Stimulated activated CD8-positive, alpha-beta memory T cell treated with anti-CD3 and anti-CD28 coated beads, Interleukin-7, amount 100 ng/mL, for 4 hours (primary cell): Measurements from ENCODE around the gene TBC1D4.

Experiments used
- DNase-seq, 2 donors: peaks; one replicate each; pipeline ENCODE4 v3.0.0-alpha.2; 2020; ENCODE audit warnings: low read depth in 2 of 2

Gene TBC1D4

GRCh38 chr13:75418997-75419396 is 63.0 kb downstream of the TBC1D4 start:
- no peak for DNase-seq

DNA sequence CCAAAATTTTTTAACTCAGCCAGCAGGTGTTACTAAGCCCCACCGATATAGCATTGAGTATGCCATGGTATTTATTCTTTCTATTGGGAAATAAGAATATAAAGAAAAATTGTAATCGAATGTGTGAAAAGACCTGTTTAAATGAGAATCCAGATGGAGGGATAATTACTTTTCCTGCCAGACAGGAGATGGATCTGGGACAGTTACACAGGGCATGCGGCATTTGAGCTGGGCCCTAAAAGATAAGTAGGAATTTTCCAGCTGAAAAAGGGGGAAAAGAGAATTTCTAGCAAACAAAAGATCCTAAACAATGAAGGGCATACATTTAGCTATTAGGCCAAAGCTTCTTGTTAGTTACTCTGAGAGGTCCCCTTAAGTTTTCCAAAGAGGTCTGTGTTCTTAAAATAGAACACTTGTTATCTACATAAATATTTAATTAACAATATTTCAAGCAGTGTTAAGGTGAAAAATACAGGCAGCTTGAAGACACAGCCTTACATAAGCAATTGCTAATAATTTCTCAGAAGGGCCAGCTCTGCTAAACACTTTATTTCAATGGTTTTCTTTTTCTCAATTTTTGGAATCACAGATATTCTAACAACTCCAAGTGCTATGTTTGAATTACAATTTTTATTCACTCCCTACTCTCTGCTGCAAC is 63.7 kb downstream of the TBC1D4 start:
- DNase-seq, result no peak

- no peak for DNase-seq
These were observed 64.3 kb downstream of the TBC1D4 start for GRCh38 chr13:75417656-75418055.

DNA sequence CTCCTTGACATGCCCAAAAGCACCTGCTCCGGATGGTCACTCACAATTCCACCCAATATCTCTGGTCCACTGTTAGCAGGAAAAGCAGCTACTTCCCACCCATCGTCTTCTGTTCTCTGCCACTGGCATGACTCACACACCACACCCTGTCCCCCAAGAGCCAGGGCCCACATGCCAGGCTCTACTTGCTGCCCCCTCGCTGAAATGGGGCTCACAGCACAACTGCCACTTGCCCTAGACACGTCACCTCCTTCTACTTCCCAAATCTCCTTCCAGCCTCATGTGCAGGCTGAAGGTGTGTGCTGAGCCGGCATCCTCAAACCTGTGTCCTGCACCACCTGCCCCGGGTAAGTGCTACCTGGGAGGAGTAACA is 65.0 kb downstream of the TBC1D4 start:
- DNase-seq, result no peak

DNA sequence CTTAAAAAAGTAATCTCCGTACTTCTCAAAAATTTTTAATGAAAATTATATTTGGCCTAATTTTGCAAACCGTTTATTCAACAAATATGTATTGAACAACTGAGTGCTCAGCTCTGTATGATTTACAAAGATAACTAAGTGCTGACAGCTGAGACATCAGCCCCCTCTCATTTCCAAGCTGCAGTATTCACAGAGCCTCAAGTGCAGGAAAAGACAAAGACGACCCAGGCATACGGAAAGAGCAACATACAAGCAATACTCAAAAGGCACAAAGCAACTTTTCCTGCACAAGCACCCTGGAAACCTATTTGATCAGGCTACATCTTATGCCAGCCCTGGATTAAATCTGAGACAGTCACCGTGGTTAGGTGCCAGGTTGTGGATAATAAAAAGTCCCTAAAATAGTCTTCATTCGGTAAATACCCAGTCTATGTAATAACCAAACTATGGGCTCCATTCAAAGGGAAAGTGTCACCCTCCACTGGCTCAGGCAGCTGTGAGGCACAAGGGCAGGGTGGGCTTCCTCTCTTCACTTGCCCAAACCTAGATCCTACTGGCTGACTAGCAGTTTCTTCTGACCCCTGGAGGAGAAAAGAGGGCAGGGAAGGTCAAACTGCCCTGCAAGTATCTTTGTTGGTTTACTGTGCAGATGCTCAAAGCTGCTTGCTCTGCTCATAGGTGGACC is 65.5 kb downstream of the TBC1D4 start:
- DNase-seq, result no peak

DNA sequence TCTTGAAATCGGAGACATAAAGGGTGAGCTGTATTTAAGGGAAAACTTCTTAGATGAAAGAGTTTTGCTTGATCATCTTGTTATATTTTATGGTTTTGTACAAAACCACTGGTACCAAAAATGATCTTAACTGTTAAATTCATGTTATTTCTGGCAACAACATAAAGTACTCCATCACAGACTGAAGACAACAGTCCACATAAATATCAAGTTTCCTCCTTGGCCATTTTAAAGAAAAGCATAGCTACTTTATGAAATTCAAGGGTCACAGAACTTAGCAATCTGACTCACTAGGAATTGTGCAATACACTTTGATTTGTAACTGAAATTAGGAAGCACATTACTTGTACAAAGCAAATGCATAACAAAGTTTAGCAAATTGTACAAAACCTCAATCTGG is 66.3 kb downstream of the TBC1D4 start:
- no peak for DNase-seq

- no peak for DNase-seq
These were observed 66.8 kb downstream of the TBC1D4 start for GRCh38 chr13:75415171-75415570.

DNA sequence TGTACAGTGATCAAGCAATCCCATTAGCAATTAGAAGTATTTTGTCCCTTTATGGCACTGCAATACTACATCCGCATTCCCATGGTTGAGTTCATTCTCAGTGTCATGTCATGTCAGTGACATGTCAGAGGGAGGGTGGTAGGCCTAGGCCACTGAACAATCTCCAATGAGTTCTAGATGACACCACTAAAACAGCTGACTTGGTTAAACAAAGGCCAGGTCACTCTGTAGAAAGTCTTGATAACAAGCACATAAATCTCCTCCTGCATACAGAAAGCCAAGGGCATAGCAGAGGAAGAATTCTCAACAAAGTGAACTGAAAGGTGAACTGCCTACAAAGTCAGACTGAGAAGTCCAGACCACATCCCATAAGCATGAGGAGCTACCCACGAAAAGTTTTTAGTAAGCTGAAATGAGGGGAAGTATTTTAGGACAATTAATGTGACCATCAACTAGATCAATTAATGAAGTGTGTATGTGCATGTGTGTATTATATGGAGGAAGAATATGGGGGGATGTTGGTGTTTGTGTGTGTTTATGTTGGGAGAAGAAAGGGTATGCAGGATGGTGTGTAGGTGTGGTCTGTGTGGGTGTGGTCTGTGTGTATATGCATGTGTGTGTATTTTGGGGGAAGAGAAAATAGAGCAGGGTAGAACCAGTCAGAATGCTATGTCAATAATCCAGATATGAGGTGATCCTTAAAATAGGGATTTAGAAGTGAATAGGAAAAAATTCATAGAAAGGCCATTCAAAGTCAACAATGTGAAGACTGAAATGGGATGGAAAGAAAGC is 67.7 kb downstream of the TBC1D4 start:
- DNase-seq, result no peak

DNA sequence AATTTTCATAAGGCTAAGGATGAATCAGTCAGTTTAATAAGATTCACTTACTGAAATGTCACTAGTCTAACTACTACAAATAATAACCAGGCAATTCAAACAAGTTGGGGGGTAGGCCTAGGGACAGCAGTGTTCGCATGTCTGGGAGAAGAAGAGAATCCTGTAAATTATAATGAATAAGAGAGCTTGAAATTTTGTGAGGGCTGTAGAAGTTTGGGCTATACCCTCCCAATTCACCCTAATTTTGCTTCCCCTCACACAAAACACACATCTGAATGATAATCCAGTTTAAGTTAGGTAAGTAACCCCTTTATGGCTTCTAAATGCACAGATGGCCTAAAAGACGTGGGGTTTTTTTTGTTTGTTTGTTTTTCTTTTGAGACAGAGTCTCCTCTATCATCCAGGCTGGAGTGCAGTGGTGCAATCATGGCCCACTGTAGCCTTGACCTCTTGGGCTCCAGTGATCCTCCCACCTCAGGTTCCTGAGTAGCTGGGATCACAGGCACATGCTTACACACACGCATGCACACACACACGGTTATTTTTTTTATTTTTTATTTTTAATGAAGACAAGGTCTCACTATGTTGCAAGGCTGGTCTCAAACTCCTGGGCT is 69.9 kb downstream of the TBC1D4 start:
- DNase-seq, result no peak

DNA sequence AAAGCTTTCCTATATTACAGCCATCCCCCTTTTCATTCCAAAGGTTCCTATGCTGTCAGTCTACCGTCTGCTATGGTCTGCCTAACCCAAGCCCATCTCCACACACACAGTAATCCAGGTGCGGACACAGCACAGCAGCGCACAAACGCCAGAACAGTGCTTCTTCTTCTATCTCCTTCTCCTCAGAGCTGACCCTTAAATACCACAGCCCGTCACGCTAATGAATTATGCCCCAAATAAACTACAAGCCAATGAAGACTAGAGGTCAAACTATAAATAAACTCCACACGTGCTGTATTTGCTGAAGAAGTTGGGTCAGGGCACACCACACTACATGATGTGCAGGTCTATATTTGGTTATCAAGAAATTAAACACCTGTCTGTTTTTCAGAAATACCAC is 71.8 kb downstream of the TBC1D4 start:
- no peak for DNase-seq

DNA sequence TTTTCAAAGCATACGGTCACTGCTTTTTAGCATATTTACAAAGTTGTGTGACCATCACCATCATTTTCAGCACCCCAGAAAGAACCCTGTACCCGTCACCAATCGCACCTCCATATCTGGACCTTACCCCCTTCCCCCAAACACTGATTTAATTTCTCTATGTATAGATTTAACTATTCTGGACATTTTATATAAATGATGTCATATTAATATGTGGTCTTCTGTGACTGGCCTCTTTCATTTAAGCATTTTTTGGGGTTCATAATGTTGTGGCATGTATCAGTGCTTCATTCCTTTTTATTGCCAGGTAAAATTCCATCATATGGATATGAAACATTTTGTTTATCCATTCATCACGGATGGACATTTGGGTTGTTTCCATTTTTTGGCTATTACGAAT is 74.0 kb downstream of the TBC1D4 start:
- no peak for DNase-seq

DNA sequence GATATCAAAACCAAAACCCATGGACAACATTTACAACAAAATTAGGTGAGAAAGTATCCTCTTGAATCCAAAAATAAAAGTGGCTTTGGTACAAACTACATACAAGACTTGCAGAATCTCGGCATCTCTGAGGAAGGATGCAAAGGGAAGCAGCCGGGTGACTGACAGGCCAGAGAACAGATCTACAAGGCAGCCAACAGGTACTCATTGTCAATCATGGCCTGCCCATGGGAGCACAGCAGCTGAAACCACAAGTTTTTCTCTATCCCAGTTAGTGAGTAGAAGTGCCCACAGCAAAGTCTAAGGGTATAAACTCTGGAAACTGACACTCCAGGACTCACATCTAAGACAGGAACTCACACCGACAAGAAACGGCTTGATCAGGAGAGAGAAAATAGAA is 74.5 kb downstream of the TBC1D4 start:
- no peak for DNase-seq

DNA sequence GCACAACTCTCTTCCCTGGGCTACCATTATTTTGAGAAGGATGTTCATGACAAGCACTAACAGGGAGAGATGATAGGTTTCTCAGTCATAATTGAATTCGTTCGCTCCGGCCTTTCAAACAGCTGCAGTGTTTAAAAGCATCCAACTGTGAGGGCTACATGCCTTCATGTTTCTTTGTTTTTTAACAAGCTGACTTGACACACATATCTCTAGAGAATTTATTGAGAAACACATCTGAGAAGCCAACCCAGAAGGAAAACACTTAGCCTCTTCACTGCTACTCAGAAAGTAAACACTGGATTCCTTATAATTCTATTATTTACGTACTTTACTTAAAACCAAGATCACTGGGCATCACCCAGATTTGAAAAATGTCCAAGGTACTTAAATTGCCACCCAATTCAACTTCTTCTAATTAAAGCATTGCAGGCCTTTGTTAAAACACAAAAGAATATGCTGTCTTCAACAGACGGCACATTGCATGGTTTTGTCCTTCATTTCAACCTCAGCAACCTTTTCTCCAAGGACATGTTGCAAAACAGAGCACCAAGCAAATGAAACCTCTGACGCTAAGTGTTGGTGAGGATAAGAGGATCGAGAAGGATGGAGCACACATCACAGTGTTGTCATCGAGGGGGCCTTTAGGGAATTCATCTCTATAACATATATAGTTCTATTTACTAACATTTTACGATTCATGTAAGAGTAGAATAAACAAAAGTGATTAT is 75.8 kb downstream of the TBC1D4 start:
- DNase-seq, result no peak

GRCh38 chr13:75404726-75405125 is 77.2 kb downstream of the TBC1D4 start:
- no peak for DNase-seq

GRCh38 chr13:75402787-75403186 is 79.2 kb downstream of the TBC1D4 start:
- DNase-seq, result no peak

- DNase-seq, result no peak
These were observed 81.2 kb downstream of the TBC1D4 start for GRCh38 chr13:75400775-75401174.

DNA sequence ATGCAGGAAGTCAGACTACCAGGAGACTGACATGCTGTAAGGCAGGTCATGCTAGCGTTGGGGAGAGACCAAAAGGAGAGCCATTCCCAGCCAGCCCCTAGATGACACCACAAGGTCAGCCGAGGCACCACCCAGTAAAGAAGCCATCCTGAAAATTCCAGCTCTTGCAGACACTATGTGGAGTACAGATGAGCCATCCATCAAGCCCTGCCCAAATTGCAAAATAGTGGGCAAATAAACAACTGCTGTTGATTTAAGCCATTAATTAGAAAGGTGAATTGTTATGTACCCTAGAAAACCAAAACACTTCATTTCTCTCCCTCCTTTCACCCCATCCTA is 82.1 kb downstream of the TBC1D4 start:
- DNase-seq, result no peak

DNA sequence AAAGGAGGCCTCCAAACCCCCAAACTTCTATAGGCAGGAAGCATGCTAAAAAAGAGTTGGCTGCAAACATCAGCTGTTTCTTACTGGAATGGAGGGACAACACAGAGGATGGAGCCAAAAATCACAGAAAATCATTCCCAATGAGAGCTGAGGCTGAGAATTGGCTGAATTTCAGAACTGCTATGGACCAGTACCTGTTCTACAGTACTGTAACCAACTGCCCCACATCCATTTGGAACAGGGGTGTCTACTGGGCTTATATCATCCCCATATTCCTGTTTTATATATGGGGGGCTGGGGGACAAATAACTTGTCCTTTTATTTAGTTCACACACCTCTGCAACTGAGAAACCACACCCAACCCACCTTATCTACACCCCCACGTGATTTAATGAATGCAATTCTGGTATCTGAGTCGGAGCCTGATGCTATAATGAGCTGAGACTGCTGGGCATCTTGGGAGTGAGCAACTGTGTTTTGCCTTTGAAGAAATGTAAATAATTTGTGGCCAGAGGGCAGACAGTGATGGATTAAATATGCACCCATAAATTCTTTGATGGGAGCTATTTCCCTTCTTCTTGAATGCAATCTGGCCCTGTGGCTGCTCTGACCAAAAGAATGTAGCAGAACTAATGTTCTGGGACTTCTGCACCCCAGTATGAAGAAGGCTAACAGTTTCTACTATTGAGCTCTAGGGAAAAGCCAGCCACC is 82.6 kb downstream of the TBC1D4 start:
- DNase-seq, result no peak

- no peak for DNase-seq
These were observed 83.9 kb downstream of the TBC1D4 start for GRCh38 chr13:75398072-75398471.

DNA sequence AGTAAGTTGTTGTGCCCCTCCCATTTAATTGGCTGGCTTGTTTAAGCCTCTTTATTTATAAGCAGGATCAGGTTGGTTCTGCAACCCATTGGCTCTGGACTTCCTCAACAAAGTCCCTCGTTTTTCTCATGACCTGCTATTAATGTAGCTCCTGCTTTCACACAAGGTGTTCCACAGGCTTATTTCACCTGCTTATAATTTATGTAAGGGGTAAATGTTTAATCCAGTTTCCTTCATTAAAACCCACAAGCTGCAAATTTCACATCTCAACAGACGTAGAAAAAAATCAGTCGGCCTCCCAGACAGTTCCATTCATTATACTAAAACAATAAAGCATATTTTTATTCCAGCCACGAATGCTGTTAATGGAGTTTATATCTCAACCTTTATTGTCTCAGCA is 86.1 kb downstream of the TBC1D4 start:
- no peak for DNase-seq

GRCh38 chr13:75395066-75395465 is 86.9 kb downstream of the TBC1D4 start:
- DNase-seq, result no peak
